Measurements from ENCODE around the gene INTS4.

DNA sequence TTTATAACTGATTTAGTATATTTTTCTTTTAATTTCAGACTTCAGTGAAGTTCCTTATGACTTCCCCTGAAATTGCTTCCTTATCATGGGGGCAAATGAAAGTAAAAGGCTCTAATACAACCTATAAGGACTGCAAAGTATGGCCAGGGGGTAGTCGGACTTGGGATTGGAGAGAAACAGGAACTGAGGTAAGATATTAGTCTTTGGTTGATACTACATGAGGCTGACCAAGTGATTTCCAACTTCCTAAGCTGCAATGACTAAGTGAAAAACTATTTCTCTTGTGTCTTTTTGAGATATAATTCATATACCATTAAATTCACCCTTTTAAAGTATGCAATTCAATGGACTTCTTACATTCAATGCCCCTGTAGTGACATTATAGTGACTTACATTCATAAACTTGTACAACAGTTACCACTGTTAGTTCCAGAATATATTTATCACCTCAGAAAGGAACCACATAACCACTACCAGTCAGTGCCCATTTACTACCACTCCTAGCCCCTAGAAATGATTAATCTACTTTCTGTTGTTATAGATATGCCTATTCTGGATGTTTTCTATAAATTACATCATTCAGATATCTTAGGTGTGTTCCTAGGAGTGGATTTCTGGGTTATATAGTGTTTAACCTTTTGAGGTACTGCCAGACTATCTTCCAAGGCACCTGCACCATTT, 151.9 kb downstream of the INTS4 start:
- no peak for TF ChIP-seq CTCF (IDR thresholded peaks at IDR 0.05)
- TF ChIP-seq POLR2AphosphoS5 (IDR thresholded peaks at IDR 0.05; ENCODE audit: insufficient read depth in 1 of 2, low read depth in 1 of 2), result no peak
- no peak for TF ChIP-seq POLR2A (IDR thresholded peaks at IDR 0.05)
